ENCODE measurements around the gene ROMO1. TPM values are rescaled to one million over a fixed set of nuclear protein-coding genes. Genes with fewer than 3 reads are reported as not detected.
"Not testable (repeated sequence)": the region's sequence is repeated elsewhere in the genome, so short reads cannot be mapped to it uniquely, and the experiment has no call there.

The ROMO1 gene
- total RNA-seq, 2 donors from 2014 or later = 263 to 409 TPM

DNA sequence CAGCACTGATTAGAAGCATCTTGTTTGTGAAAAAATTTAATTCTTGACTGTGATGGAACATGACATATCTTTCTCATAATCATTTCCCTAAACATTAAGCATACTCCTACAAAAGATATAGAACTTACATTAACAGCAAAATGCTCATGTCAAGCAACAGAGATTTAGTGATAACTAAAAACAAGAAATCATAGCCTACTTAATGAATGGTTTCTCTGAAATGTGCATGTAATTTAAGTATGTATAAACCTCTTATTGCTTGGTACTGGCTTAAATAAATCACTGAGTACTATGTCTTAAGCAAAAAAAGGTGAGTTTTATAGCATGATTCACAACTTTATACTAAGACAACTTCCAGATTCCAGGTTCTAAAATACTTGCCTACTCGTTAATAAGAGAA, 9.3 kb downstream of the ROMO1 start:
- no peak for DNase-seq (ENCODE audit: low spot score)
- Histone ChIP-seq H3K36me3 (peaks cover 97% of the 10 kb centered on the region), H3K27ac (no peak overlapping the region), H3K4me1 (peaks cover 0 to 35% of the 10 kb centered on the region in 2 donors), H3K9me3 (no peaks in the 10 kb centered on the region), H3K4me3 (no peak overlapping the region), H3K27me3 (no peaks in the 10 kb centered on the region)
- TF ChIP-seq, protein P1, sequence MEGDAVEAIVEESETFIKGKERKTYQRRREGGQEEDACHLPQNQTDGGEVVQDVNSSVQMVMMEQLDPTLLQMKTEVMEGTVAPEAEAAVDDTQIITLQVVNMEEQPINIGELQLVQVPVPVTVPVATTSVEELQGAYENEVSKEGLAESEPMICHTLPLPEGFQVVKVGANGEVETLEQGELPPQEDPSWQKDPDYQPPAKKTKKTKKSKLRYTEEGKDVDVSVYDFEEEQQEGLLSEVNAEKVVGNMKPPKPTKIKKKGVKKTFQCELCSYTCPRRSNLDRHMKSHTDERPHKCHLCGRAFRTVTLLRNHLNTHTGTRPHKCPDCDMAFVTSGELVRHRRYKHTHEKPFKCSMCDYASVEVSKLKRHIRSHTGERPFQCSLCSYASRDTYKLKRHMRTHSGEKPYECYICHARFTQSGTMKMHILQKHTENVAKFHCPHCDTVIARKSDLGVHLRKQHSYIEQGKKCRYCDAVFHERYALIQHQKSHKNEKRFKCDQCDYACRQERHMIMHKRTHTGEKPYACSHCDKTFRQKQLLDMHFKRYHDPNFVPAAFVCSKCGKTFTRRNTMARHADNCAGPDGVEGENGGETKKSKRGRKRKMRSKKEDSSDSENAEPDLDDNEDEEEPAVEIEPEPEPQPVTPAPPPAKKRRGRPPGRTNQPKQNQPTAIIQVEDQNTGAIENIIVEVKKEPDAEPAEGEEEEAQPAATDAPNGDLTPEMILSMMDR (IDR thresholded peaks at IDR 0.05) = no peak

GRCh38 chr20:35709259-35709658, 10.1 kb downstream of the ROMO1 start:
- TF ChIP-seq, protein P1 (IDR thresholded peaks at IDR 0.05) = no peak
- H3K27me3 ChIP-seq = no peaks in the 10 kb centered on the region
- peaks cover 97% of the 10 kb centered on the region for H3K36me3 ChIP-seq
- no peaks in the 10 kb centered on the region for H3K9me3 ChIP-seq
- H3K27ac ChIP-seq = no peak overlapping the region
- H3K4me3 ChIP-seq = no peak overlapping the region
- no peak for DNase-seq (ENCODE audit: low spot score)
- H3K4me1 ChIP-seq = peaks cover 0 to 32% of the 10 kb centered on the region in 2 donors

DNA sequence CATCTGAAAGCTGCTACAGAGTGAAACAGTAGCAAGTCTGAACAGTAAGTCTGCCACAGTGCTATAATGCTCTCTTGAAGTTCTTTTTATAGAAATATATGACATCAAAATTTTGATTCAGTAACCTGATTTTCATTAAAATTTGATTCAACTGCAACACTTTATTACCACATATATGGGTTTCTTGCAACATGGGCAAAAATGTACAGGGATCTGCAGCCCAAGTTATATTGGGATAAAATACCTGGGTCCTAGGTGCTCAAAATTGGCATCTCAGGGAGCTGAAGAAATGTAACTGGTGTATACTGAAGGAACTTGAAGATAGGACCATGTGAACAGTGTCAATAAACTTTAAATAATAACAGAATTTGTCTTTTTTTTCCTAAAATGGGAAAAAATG, 10.8 kb downstream of the ROMO1 start:
- Histone ChIP-seq H3K27ac (no peak overlapping the region), H3K36me3 (peaks cover 97% of the 10 kb centered on the region), H3K4me1 (peaks cover 0 to 30% of the 10 kb centered on the region in 2 donors), H3K9me3 (no peaks in the 10 kb centered on the region), H3K27me3 (no peaks in the 10 kb centered on the region), H3K4me3 (no peak overlapping the region)
- DNase-seq (ENCODE audit: low spot score) = no peak
- TF ChIP-seq, protein P1 (IDR thresholded peaks at IDR 0.05) = no peak

DNA sequence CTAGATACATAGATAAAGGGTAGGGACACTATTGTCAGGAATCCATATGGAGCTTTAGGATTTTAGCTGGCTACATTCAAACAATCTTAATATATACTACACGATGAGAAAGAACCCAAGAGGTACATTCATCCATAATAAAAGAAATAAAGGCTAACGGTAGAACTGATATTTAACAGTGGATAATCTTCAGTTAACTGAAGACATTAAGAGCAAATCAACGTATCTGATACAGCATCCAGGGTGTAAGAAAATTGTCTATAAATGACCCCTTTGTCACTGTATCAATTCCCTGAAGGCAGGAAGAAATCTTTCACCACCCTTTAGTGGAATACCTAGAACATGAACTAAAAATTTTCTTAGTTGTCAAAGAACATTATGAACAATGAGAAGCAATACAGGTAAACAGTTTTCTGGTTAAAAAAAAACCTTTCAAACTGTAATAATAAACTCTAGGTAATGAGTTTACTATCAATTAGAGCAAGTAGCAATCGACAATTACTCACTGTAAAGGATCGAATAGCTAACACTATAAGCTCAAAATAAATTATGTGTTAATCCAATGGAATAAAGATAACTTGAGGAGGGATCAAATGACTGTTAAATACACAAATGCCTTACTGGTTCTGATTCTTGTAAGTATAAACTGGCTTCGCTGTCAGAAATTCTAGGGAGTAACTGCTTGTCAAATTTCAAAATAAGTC, 11.8 kb downstream of the ROMO1 start:
- TF ChIP-seq, protein P1 (IDR thresholded peaks at IDR 0.05) = no peak
- no peak for DNase-seq (ENCODE audit: low spot score)
- Histone ChIP-seq H3K27me3 (no peaks in the 10 kb centered on the region), H3K4me3 (no peak overlapping the region), H3K4me1 (peaks cover 0 to 30% of the 10 kb centered on the region in 2 donors), H3K9me3 (no peaks in the 10 kb centered on the region), H3K27ac (no peak overlapping the region), H3K36me3 (peaks cover 97% of the 10 kb centered on the region)

DNA sequence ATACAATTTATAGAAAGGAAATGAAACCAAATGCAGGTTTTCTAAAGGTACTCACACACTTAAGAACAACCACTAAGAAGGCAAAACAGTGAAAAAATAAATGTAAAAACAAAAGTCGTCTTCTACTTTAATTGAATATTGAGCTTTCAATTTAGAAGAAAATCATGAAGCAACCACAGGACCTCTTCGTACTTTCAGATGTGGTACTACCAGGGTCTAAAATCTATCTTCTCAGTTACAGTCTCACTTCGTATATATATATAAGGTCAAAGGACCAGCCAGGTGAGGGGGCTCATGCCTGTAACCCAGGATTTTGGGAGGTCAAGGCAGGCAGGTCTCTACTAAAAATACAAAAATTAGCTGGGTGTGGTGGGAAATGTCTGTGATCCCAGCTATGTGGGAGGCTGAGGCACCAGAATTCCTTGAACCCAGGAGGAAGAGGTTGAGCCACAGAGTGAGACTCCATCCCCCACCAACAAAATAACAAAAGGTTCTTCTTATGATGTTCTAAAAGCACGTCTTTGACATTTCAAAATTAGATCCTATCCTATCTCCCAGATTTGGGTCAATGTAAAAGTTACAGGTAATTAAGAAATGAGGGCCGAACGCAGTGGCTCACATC, 12.5 kb downstream of the ROMO1 start:
- H3K27me3 ChIP-seq = no peaks in the 10 kb centered on the region
- H3K27ac ChIP-seq = no peak overlapping the region
- no peaks in the 10 kb centered on the region for H3K9me3 ChIP-seq
- TF ChIP-seq, protein P1 (IDR thresholded peaks at IDR 0.05) = no peak
- no peak overlapping the region for H3K4me3 ChIP-seq
- peaks cover 0 to 30% of the 10 kb centered on the region in 2 donors for H3K4me1 ChIP-seq
- peaks cover 97% of the 10 kb centered on the region for H3K36me3 ChIP-seq
- no peak for DNase-seq (ENCODE audit: low spot score)

DNA sequence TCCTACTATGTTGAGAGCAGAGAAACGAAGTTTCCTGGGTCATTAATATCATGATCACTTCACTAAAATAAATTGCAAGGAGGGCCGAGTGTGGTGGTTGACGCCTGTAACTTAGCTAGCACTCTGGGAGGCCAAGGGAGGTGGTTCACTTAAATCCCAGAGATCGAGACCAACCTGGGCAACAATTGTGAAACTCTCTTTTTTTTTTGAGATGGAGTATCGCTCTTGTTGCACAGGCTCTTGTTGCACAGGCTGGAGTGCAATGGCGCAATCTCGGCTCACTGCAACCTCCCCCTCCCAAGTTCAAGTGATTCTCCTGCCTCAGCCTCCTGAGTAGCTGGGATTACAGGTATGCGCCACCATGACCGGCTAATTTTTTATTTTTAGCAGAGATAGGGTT, 13.9 kb downstream of the ROMO1 start:
- peaks cover 0 to 30% of the 10 kb centered on the region in 2 donors for H3K4me1 ChIP-seq

More for the DNA sequence above, 13.9 kb downstream of the ROMO1 start:
- H3K36me3 ChIP-seq = peaks cover 100% of the 10 kb centered on the region
- H3K27ac ChIP-seq; H3K9me3 ChIP-seq; H3K27me3 ChIP-seq; DNase-seq (ENCODE audit: low spot score); H3K4me3 ChIP-seq: not testable (repeated sequence)
